Measurements from ENCODE around the gene COMP. TPM values are rescaled to one million over a fixed set of nuclear protein-coding genes. Genes with fewer than 3 reads are reported as not detected.

Gene COMP
- total RNA-seq, 1 donor from 2014 or later: not detected

DNA sequence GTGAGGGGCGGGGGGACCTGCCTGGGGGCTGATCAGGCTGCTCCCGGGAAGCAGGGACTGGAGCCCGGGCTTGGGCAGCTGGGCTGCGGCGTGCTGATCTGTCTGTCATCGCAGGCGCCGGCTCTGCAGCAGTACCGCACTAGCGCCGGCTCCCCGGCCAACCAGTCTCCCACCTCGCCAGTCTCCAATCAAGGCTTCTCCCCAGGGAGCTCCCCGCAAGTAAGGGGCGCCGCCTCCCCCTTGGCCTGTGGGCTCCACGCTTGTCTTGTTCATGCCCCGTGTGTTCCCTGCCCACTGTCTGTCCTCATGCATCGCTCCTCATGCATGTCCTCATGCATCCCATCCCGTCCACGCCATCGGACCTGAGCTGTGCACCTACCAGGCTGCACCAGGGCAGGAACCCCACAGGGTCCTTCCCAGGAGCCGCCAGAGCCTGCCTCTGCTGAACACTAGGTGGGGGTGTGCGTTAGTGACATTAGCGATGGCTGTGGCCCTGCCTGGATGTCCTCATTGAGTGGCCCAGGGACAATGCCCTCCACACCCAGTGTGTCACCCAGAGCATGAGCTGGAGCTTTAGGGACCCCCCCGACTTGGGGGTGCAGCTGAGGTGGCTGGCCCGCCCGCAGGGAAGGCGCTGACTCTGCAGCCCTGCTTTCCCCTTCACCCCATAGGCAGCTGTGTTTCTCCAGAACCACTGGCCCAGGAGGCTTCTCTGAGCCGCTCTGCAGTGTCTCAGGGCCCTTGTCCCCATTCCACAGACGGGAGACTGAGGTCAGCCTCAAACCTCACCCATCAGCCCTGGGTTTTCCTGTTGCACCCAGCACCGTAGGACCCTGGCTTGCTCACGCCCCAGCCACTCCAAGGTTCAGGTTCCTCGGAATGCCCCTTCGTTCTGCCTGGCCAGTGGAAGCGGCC lies 19.5 kb downstream of the COMP start:
- no peak for DNase-seq (ENCODE audit: low spot score)
- peaks cover 22% of the 10 kb centered on the region for H3K27me3 Mint-ChIP-seq (ENCODE audit: unreplicated experiment)
- no peak overlapping the region for H3K4me3 Mint-ChIP-seq (ENCODE audit: unreplicated experiment)
- H3K9me3 Mint-ChIP-seq (ENCODE audit: unreplicated experiment): no peaks in the 10 kb centered on the region
- H3K4me1 Mint-ChIP-seq (ENCODE audit: unreplicated experiment): no peaks in the 10 kb centered on the region
- TF ChIP-seq, protein P1, sequence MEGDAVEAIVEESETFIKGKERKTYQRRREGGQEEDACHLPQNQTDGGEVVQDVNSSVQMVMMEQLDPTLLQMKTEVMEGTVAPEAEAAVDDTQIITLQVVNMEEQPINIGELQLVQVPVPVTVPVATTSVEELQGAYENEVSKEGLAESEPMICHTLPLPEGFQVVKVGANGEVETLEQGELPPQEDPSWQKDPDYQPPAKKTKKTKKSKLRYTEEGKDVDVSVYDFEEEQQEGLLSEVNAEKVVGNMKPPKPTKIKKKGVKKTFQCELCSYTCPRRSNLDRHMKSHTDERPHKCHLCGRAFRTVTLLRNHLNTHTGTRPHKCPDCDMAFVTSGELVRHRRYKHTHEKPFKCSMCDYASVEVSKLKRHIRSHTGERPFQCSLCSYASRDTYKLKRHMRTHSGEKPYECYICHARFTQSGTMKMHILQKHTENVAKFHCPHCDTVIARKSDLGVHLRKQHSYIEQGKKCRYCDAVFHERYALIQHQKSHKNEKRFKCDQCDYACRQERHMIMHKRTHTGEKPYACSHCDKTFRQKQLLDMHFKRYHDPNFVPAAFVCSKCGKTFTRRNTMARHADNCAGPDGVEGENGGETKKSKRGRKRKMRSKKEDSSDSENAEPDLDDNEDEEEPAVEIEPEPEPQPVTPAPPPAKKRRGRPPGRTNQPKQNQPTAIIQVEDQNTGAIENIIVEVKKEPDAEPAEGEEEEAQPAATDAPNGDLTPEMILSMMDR (IDR thresholded peaks at IDR 0.05; ENCODE audit: unreplicated experiment): no peak
- H3K27ac Mint-ChIP-seq (ENCODE audit: unreplicated experiment): no peak overlapping the region
- peaks cover 5% of the 10 kb centered on the region for H3K36me3 Mint-ChIP-seq (ENCODE audit: low read depth, unreplicated experiment)

DNA sequence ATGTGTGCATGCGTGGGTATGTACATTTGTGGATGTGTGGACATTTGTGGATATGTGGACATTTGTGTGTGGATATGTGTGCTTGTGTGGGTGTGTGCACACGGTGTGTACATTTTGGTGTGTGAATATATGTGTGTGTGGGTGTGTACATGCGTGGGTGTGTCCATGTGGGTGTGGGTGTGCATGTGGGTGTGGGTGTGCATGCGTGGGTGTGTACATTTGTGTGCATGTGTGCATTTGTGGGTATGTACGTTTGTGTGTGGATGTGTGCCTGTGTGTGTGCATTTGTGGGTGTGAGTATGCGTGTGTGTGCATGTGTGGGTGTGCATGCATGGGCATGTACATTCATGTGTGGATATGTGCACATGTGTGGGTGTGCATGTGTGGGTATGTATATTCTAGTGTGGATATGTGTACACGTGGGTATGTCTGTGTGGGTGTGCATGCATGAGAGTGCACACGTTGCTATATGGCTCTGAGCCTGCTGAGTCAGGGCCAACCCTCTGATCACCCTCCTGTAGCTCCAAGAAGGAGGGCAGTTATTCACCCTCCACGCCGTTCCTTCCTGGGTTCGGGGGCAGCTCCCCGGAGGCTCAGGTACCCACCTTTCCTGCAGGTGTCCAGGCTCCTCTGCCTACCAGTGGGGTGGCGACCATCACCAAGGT lies 20.3 kb downstream of the COMP start:
- Mint-ChIP-seq H3K27me3 (ENCODE audit: unreplicated experiment) (peaks cover 18% of the 10 kb centered on the region), H3K27ac (ENCODE audit: unreplicated experiment) (peak overlapping the region; percentile 64), H3K4me3 (ENCODE audit: unreplicated experiment) (peak overlapping the region; percentile 4), H3K36me3 (ENCODE audit: low read depth, unreplicated experiment) (peaks cover 5% of the 10 kb centered on the region), H3K9me3 (ENCODE audit: unreplicated experiment) (no peaks in the 10 kb centered on the region), H3K4me1 (ENCODE audit: unreplicated experiment) (no peaks in the 10 kb centered on the region)
- TF ChIP-seq, protein P1 (IDR thresholded peaks at IDR 0.05; ENCODE audit: unreplicated experiment): no peak
- no peak for DNase-seq (ENCODE audit: low spot score)

DNA sequence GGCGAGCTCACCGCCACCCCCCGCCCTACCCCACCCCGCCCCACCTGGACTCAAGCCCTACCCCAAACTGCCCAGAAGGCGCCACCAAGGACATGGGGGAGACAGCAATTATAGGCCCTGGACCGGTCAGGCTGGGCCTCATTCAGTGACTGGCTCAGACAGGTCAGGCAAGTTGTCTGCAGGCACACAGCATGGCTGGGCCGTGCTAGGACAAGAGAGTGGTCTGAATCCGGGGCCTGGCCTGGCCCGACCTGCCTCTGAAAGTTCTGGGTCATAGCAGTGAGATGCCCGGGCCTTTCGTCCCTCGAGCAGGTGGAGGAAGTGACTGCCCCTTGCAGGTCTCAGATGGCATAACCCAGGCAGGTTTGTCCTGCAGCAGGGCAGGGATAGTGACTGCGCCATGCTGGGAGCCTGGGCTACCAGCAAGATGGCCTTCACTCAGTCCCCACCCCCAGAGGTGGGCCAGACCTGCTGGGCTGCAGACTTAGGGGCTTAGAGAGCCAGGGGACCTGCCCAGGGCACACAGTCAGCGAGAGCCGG lies 21.0 kb downstream of the COMP start:
- Mint-ChIP-seq H3K27ac (ENCODE audit: unreplicated experiment) (no peak overlapping the region), H3K36me3 (ENCODE audit: low read depth, unreplicated experiment) (peaks cover 5% of the 10 kb centered on the region), H3K4me3 (ENCODE audit: unreplicated experiment) (peak overlapping the region; percentile 4), H3K9me3 (ENCODE audit: unreplicated experiment) (no peaks in the 10 kb centered on the region), H3K27me3 (ENCODE audit: unreplicated experiment) (peaks cover 20% of the 10 kb centered on the region), H3K4me1 (ENCODE audit: unreplicated experiment) (no peaks in the 10 kb centered on the region)
- TF ChIP-seq, protein P1 (IDR thresholded peaks at IDR 0.05; ENCODE audit: unreplicated experiment): no peak
- no peak for DNase-seq (ENCODE audit: low spot score)

DNA sequence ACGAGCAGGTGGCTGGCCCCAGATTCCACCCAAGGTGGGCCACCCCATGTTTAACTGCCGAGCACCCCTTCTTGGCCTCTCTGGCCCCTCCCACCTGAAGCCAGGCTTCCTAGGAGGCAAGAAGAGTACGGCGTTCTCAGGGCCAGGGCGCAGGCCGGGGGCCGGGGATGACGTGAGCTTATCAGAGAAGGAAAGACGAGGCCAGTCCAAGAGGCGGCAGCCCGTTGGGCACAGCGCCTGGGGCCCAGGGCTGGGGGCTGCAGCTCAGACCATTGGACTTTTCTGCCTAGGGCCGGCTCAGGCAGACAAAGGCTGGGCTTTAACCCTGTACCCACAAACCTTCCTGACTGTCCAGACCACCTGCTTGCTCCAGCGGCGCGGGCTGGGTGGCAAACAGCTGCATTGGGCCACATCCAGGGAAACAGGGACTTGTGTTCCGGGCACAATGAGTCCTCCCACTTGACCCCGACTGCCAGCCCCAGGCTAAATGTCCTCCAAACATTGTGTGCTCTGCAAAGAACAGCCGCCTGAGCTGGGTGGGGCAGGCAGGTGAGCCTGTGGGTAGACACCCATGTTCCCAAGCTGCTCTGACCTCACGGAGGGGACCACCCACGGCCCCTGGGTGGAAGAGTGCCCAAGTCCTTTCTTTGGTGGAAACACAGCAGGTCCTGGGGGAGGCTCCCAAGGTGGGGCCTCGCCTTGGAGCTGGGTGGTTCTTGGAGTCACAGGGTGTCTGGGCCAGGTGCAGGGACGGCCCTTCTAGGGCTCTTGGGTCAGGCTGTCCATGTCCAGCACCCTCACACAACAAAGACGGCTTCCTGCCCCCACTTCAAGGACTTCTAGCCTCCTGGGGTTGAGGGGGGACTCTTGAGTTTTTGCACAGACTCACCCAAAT lies 21.9 kb downstream of the COMP start:
- H3K4me1 Mint-ChIP-seq (ENCODE audit: unreplicated experiment): no peaks in the 10 kb centered on the region
- no peak overlapping the region for H3K27ac Mint-ChIP-seq (ENCODE audit: unreplicated experiment)
- H3K4me3 Mint-ChIP-seq (ENCODE audit: unreplicated experiment): no peak overlapping the region
- no peaks in the 10 kb centered on the region for H3K9me3 Mint-ChIP-seq (ENCODE audit: unreplicated experiment)
- DNase-seq (ENCODE audit: low spot score): no peak
- TF ChIP-seq, protein P1 (IDR thresholded peaks at IDR 0.05; ENCODE audit: unreplicated experiment): no peak
- H3K36me3 Mint-ChIP-seq (ENCODE audit: low read depth, unreplicated experiment): peaks cover 5% of the 10 kb centered on the region
- H3K27me3 Mint-ChIP-seq (ENCODE audit: unreplicated experiment): peaks cover 20% of the 10 kb centered on the region
